CD14-positive monocyte (primary cell): ENCODE measurements around the gene CMTM2. TPM values are rescaled to one million over a fixed set of nuclear protein-coding genes. Genes with fewer than 3 reads are reported as not detected.

ENCODE experiments used
- DNase-seq, 3 donors: peaks; one replicate each; pipeline ENCODE4 v3.0.0-alpha.2; 2011 to 2022
- H2AFZ ChIP-seq: 2 replicates; pipeline ENCODE4 v1.6.0; 2012; ENCODE audit warnings: mild to moderate bottlenecking, low read depth, low read length, inconsistent platforms; ENCODE audit not compliant: insufficient read depth, poor library complexity, severe bottlenecking
- H3K27ac ChIP-seq, 2 donors: 1 replicate in 1 of 2; 2 replicates in 1 of 2; pipeline ENCODE4 v1.5.1; 2012 to 2013; ENCODE audit warnings: low read length in 2 of 2, control low read depth in 1 of 2, inconsistent platforms in 1 of 2, low read depth in 1 of 2, mild to moderate bottlenecking in 1 of 2
- H3K27me3 ChIP-seq, 2 donors: one replicate each; pipeline versions ENCODE4 v1.6.0 to v1.6.1; 2011 to 2013; ENCODE audit warnings: low read length in 2 of 2; ENCODE audit not compliant: control insufficient read depth in 2 of 2, insufficient read depth in 2 of 2
- H3K36me3 ChIP-seq, 2 donors: replicated peaks in 1 of 2; 1 replicate in 1 of 2; 2 replicates in 1 of 2; pipeline versions ENCODE4 v1.5.1 to v1.6.1; 2012 to 2013; ENCODE audit warnings: low read length in 2 of 2, control low read depth in 1 of 2, inconsistent platforms in 1 of 2, mild to moderate bottlenecking in 1 of 2; ENCODE audit not compliant: insufficient read depth in 2 of 2, control insufficient read depth in 1 of 2
- H3K4me1 ChIP-seq, 2 donors: 1 replicate in 1 of 2; 2 replicates in 1 of 2; pipeline versions ENCODE4 v1.5.1 to v1.6.1; 2012 to 2013; ENCODE audit warnings: low read length in 2 of 2, control low read depth in 1 of 2, inconsistent platforms in 1 of 2, mild to moderate bottlenecking in 1 of 2, moderate library complexity in 1 of 2; ENCODE audit not compliant: insufficient read depth in 2 of 2, control insufficient read depth in 1 of 2
- H3K4me2 ChIP-seq: replicated peaks from 2 replicates; pipeline ENCODE3; 2012; ENCODE audit warnings: low read length, moderate library complexity, mild to moderate bottlenecking; ENCODE audit not compliant: poor library complexity, severe bottlenecking; ENCODE audit errors: extremely low read depth
- H3K4me3 ChIP-seq, 3 experiments: fragments of 200-600 bp in 1 of 3; sonication (generic) in 1 of 3; replicated peaks in 1 of 3; 1 replicate in 2 of 3; 2 replicates in 1 of 3; pipeline ENCODE4 v1.5.1; 2011 to 2013; ENCODE audit warnings: low read length in 3 of 3, mild to moderate bottlenecking in 3 of 3, control low read depth in 2 of 3, low read depth in 2 of 3, inconsistent platforms in 1 of 3, moderate library complexity in 1 of 3
- H3K79me2 ChIP-seq: 2 replicates; pipeline ENCODE4 v1.6.0; 2012; ENCODE audit warnings: mild to moderate bottlenecking, control low read depth, inconsistent platforms, low read length, moderate library complexity; ENCODE audit not compliant: insufficient read depth
- H3K9ac ChIP-seq: 2 replicates; pipeline ENCODE4 v1.6.0; 2017; ENCODE audit warnings: low read length, mild to moderate bottlenecking; ENCODE audit not compliant: insufficient read depth, poor library complexity, severe bottlenecking
- H3K9me3 ChIP-seq, 2 donors: replicated peaks in 1 of 2; 1 replicate in 1 of 2; 2 replicates in 1 of 2; pipeline versions ENCODE4 v1.5.1 to v1.6.1; 2012 to 2013; ENCODE audit warnings: low read length in 2 of 2, control low read depth in 1 of 2; ENCODE audit not compliant: control insufficient read depth in 1 of 2, insufficient read depth in 1 of 2
- H4K20me1 ChIP-seq: 2 replicates; pipeline ENCODE4 v1.6.0; 2012; ENCODE audit warnings: mild to moderate bottlenecking, low read length, control low read depth, moderate library complexity; ENCODE audit not compliant: insufficient read depth
- H3K27ac Mint-ChIP-seq, 7 donors: one replicate each; pipeline ENCODE4 v1.8.0; 2020; ENCODE audit warnings: mild to moderate bottlenecking in 7 of 7, mixed read lengths in 7 of 7, moderate library complexity in 6 of 7, inconsistent platforms in 2 of 7
- H3K27me3 Mint-ChIP-seq, 3 donors: one replicate each; pipeline ENCODE4 v1.8.0; 2021 to 2022; ENCODE audit warnings: low read depth in 3 of 3, mild to moderate bottlenecking in 3 of 3, mixed read lengths in 3 of 3, moderate library complexity in 3 of 3, inconsistent platforms in 1 of 3
- H3K36me3 Mint-ChIP-seq, 2 donors: one replicate each; pipeline ENCODE4 v1.8.0; 2020; ENCODE audit warnings: mixed read lengths in 2 of 2, inconsistent platforms in 1 of 2, mild to moderate bottlenecking in 1 of 2
- H3K4me1 Mint-ChIP-seq: one replicate; pipeline ENCODE4 v1.8.0; 2020; ENCODE audit warnings: mild to moderate bottlenecking, mixed read lengths
- H3K4me3 Mint-ChIP-seq, 2 donors: one replicate each; pipeline ENCODE4 v1.8.0; 2020; ENCODE audit warnings: mild to moderate bottlenecking in 2 of 2, mixed read lengths in 2 of 2, moderate library complexity in 1 of 2
- H3K9me3 Mint-ChIP-seq, 7 donors: one replicate each; pipeline ENCODE4 v1.8.0; 2020 to 2022; ENCODE audit warnings: mixed read lengths in 7 of 7, mild to moderate bottlenecking in 6 of 7, moderate library complexity in 6 of 7, inconsistent platforms in 2 of 7
- CTCF ChIP-seq: fragments of 200-600 bp; IDR thresholded peaks from one replicate; pipeline ENCODE4 v1.8.0; 2022; ENCODE audit warnings: antibody characterized with exemption, mild to moderate bottlenecking
- WGBS: methylation state at CpG from one replicate; pipeline ENCODE4 v1.1.5; 2013; ENCODE audit warnings: missing lambda C conversion rate; ENCODE audit not compliant: insufficient coverage; 5-methylcytosine and 5-hydroxymethylcytosine counted together
- intact Hi-C, 2 donors: fragments of 100-400 bp; cut with micrococcal nuclease; formaldehyde crosslinking; loops; one replicate each; pipeline versions ENCODE4 v1.15.0 to v1.15.1; 2023
- polyA minus RNA-seq: library from RNA; depleted of rRNA, polyadenylated mRNA; stranded (reverse); fragments of >200 nt; gene quantifications from 2 replicates; pipeline ENCODE4 v1.2.3, GENCODE V29; 2012
- polyA plus RNA-seq, 3 donors: library from polyadenylated mRNA; depleted of rRNA in 1 of 3; unstranded in 2 of 3; stranded (reverse) in 1 of 3; fragments of 300-500 nt in 2 of 3; fragments of >200 nt in 1 of 3; fragmentation: Illumina TruSeq in 2 of 3; gene quantifications; 1 replicate in 2 of 3; 2 replicates in 1 of 3; pipeline ENCODE4 v1.2.3, GENCODE V29; 2012 to 2021
- total RNA-seq, 12 experiments: library from RNA in 1 of 12; stranded (reverse) in 1 of 12; fragments of 120-200 nt in 1 of 12; gene quantifications; one replicate each; pipeline ENCODE4 v1.2.4 and lab custom pipeline; 2013 to 2026; ENCODE audit warnings: mixed read lengths in 6 of 12, inconsistent platforms in 1 of 12

Gene CMTM2
- 10.7 TPM for total RNA-seq (2013)
- polyA plus RNA-seq (10 to 100 TPM; 11.0 to 41.6 (median 39.1) TPM), polyA minus RNA-seq (3.3 and 4.4 TPM in 2 replicates), total RNA-seq (lab: John Stamatoyannopoulos, UW) (0.17 to 3.0 (median 1.4) reads per million in 11 experiments)

- peaks cover 14% of the 10 kb centered on the region in 2 donors for H3K4me1 ChIP-seq
- H3K9me3 Mint-ChIP-seq, result peaks cover 0 to 11% (median 4%) of the 10 kb centered on the region in 7 donors
- peaks cover 0 to 6% of the 10 kb centered on the region in 2 donors for H3K9me3 ChIP-seq
- no peaks in the 10 kb centered on the region for H3K79me2 ChIP-seq
- peaks cover 35% of the 10 kb centered on the region for H3K4me1 Mint-ChIP-seq
- H3K27ac Mint-ChIP-seq, result peak within 1 kb of the TSS in 2 of 7 donors; percentile 30 to 64
- peak within 1 kb of the TSS; percentile 47 for H3K9ac ChIP-seq
- H3K27ac ChIP-seq, result no peak within 1 kb of the TSS
- H3K27me3 Mint-ChIP-seq, result peaks cover 36 to 40% (median 39%) of the 10 kb centered on the region in 3 donors
- WGBS, result 8% methylated on average over 70 of the region's 77 CpGs
- H3K27me3 ChIP-seq, result peaks cover 27 to 32% of the 10 kb centered on the region in 2 donors
- no peaks in the 10 kb centered on the region for H3K36me3 ChIP-seq
- no peak for TF ChIP-seq CTCF
- no peaks in the 10 kb centered on the region for H4K20me1 ChIP-seq
- H3K4me3 Mint-ChIP-seq, result peak within 1 kb of the TSS; percentile 76 to 88
- peaks cover 32 to 42% of the 10 kb centered on the region in 2 donors for H3K36me3 Mint-ChIP-seq
- H3K4me2 ChIP-seq, result peak within 1 kb of the TSS; percentile 71
- DNase-seq, result no peak
- H3K4me3 ChIP-seq, result peak within 1 kb of the TSS in 2 of 3 experiments; percentile 23 to 71
- H2AFZ ChIP-seq, result peak within 1 kb of the TSS; percentile 79
- intact Hi-C loops, result no loop called here
Measured at GRCh38 chr16:66578651-66579531, at the start of gene CMTM2. Gene CMTM2 (plus strand): TSS chr16:66579463. CDS start chr16:66579608, 145 bp downstream.

- no peak for DNase-seq
Measured at GRCh38 chr16:66529475-66529874, 49.8 kb upstream of the CMTM2 start.

More at GRCh38 chr16:66529475-66529874, 49.8 kb upstream of the CMTM2 start:
- Mint-ChIP-seq H3K36me3 (peaks cover 76 to 84% of the 10 kb centered on the region in 2 donors), H3K9me3 (peaks cover 0 to 2% (median 0%) of the 10 kb centered on the region in 7 donors), H3K27me3 (peaks cover 0 to 3% (median 0%) of the 10 kb centered on the region in 3 donors), H3K4me1 (peaks cover 40% of the 10 kb centered on the region), H3K27ac (peak overlapping the region in 2 of 7 donors; percentile 16 to 31), H3K4me3 (no peak overlapping the region)
- Histone ChIP-seq H3K79me2 (no peaks in the 10 kb centered on the region), H3K27ac (no peak overlapping the region), H3K9me3 (no peaks in the 10 kb centered on the region), H2AFZ (no peak overlapping the region), H3K4me1 (peaks cover 31 to 36% of the 10 kb centered on the region in 2 donors), H3K9ac (no peak overlapping the region), H3K27me3 (no peaks in the 10 kb centered on the region), H3K4me3 (no peak overlapping the region), H3K4me2 (no peak overlapping the region), H4K20me1 (no peaks in the 10 kb centered on the region), H3K36me3 (peaks cover 50 to 59% of the 10 kb centered on the region in 2 donors)
- no peak for TF ChIP-seq CTCF
- intact Hi-C loops, result loop anchor here in 1 of 2 donors (10.0 kb wide), 1 partner anchor 1555 kb away; the partner anchor contains the start of gene NFATC3
- WGBS, result 99% methylated on average over 6 of the region's 6 CpGs
